Measurements from ENCODE around the gene CFAP410. TPM values are rescaled to one million over a fixed set of nuclear protein-coding genes. Genes with fewer than 3 reads are reported as not detected.
"Not testable (repeated sequence)": the region's sequence is repeated elsewhere in the genome, so short reads cannot be mapped to it uniquely, and the experiment has no call there.

CFAP410 gene
- total and polyA plus RNA-seq, 9 donors = 1.2 to 40.8 (median 29.3) TPM

- no peak for TF ChIP-seq CTCF (IDR thresholded peaks at IDR 0.05)
- TF ChIP-seq EP300 (IDR thresholded peaks at IDR 0.05) = no peak
- no peak for TF ChIP-seq POLR2A (IDR thresholded peaks at IDR 0.05)
- no peaks in the 10 kb centered on the region for H3K36me3 ChIP-seq
- no peaks in the 10 kb centered on the region for H3K9me3 ChIP-seq
- no peaks in the 10 kb centered on the region for H3K27me3 ChIP-seq
- no peak overlapping the region for H3K4me3 ChIP-seq
- peaks cover 16% of the 10 kb centered on the region for H3K4me1 ChIP-seq (ENCODE audit: insufficient read depth)
- DNase-seq = no peak
- intact Hi-C loops (cut with DNase I) = loop anchor here in 1 of 4 donors (10.0 kb wide), 1 partner anchor 489 kb away; no protein-coding TSS in a partner anchor
- WGBS, 3 donors = 80 to 81% (median 80%) methylated on average over 12 of the region's 12 CpGs
- H3K27ac ChIP-seq = no peak overlapping the region
These were observed 35.7 kb downstream of the CFAP410 start for GRCh38 chr21:44303490-44303981.

- H3K36me3 ChIP-seq, H3K27me3 ChIP-seq, DNase-seq, H3K4me3 ChIP-seq, H3K9me3 ChIP-seq, H3K27ac ChIP-seq: not testable (repeated sequence)
- intact Hi-C loops (cut with DNase I) = loop anchor here in 1 of 4 donors (10.0 kb wide), 1 partner anchor 488 kb away; no protein-coding TSS in a partner anchor
- peaks cover 16% of the 10 kb centered on the region for H3K4me1 ChIP-seq (ENCODE audit: insufficient read depth)
- 89 to 91% (median 90%) methylated on average over 23 of the region's 23 CpGs for WGBS, 3 donors
These were observed 36.4 kb downstream of the CFAP410 start for GRCh38 chr21:44302573-44303401.

GRCh38 chr21:44301961-44302406 is 37.2 kb downstream of the CFAP410 start:
- no peak overlapping the region for H3K27ac ChIP-seq
- intact Hi-C loops (cut with DNase I) = loop anchor here in 1 of 4 donors (10.0 kb wide), 1 partner anchor 487 kb away; no protein-coding TSS in a partner anchor
- H3K4me1 ChIP-seq (ENCODE audit: insufficient read depth) = peaks cover 16% of the 10 kb centered on the region
- H3K36me3 ChIP-seq = no peaks in the 10 kb centered on the region
- H3K4me3 ChIP-seq = no peak overlapping the region
- no peak for TF ChIP-seq EP300 (IDR thresholded peaks at IDR 0.05)
- TF ChIP-seq POLR2A (IDR thresholded peaks at IDR 0.05) = no peak
- no peak for TF ChIP-seq CTCF (IDR thresholded peaks at IDR 0.05)
- H3K27me3 ChIP-seq = no peaks in the 10 kb centered on the region
- H3K9me3 ChIP-seq = no peaks in the 10 kb centered on the region
- 51 to 60% (median 53%) methylated on average over 9 of the region's 9 CpGs for WGBS, 3 donors
- DNase-seq = no peak

GRCh38 chr21:44301141-44301540 is 38.0 kb downstream of the CFAP410 start:
- H3K4me1 ChIP-seq (ENCODE audit: insufficient read depth) = peaks cover 16% of the 10 kb centered on the region
- H3K4me3 ChIP-seq = peak overlapping the region; percentile 98
- WGBS, 3 donors = 67 to 74% (median 70%) methylated on average over 13 of the region's 13 CpGs
- no peaks in the 10 kb centered on the region for H3K36me3 ChIP-seq
- H3K27ac ChIP-seq = peak overlapping the region; percentile 78 to 88
- intact Hi-C loops (cut with DNase I) = loop anchor here in 1 of 4 donors (10.0 kb wide), 1 partner anchor 486 kb away; no protein-coding TSS in a partner anchor
- DNase-seq = no peak
- no peak for TF ChIP-seq EP300 (IDR thresholded peaks at IDR 0.05)
- TF ChIP-seq POLR2A (IDR thresholded peaks at IDR 0.05) = no peak
- no peak for TF ChIP-seq CTCF (IDR thresholded peaks at IDR 0.05)
- no peaks in the 10 kb centered on the region for H3K27me3 ChIP-seq
- H3K9me3 ChIP-seq = no peaks in the 10 kb centered on the region
